ENCODE measurements around the gene UTS2B.

The UTS2B gene

GRCh38 chr3:191328383-191328961 lies 1.9 kb downstream of the UTS2B start:
- DNase-seq (ENCODE audit: extremely low spot score, insufficient read length, low read depth) (no peak), FAIRE-seq (peak; percentile 26)

GRCh38 chr3:191327526-191327925 lies 2.8 kb downstream of the UTS2B start:
- DNase-seq (ENCODE audit: extremely low spot score, insufficient read length, low read depth): no peak
- no peak for FAIRE-seq

- DNase-seq (ENCODE audit: extremely low spot score, insufficient read length, low read depth) (no peak), FAIRE-seq (no peak)
Measured at GRCh38 chr3:191324936-191325335, 5.4 kb downstream of the UTS2B start.

- FAIRE-seq (no peak), DNase-seq (ENCODE audit: extremely low spot score, insufficient read length, low read depth) (no peak)
Measured at GRCh38 chr3:191321019-191321767, 9.1 kb downstream of the UTS2B start.

GRCh38 chr3:191320316-191320715 lies 10.0 kb downstream of the UTS2B start:
- FAIRE-seq (no peak), DNase-seq (ENCODE audit: extremely low spot score, insufficient read length, low read depth) (no peak)

GRCh38 chr3:191316876-191317603 lies 13.3 kb downstream of the UTS2B start:
- DNase-seq (ENCODE audit: extremely low spot score, insufficient read length, low read depth) (no peak), FAIRE-seq (no peak)

GRCh38 chr3:191314109-191314728 lies 16.1 kb downstream of the UTS2B start:
- DNase-seq (ENCODE audit: extremely low spot score, insufficient read length, low read depth) (no peak), FAIRE-seq (no peak)

GRCh38 chr3:191313296-191313695 lies 17.0 kb downstream of the UTS2B start:
- no peak for FAIRE-seq

GRCh38 chr3:191307341-191307740 lies 23.0 kb downstream of the UTS2B start:
- FAIRE-seq (no peak), DNase-seq (ENCODE audit: extremely low spot score, insufficient read length, low read depth) (no peak)

More at GRCh38 chr3:191313296-191313695, 17.0 kb downstream of the UTS2B start:
- no peak for DNase-seq (ENCODE audit: extremely low spot score, insufficient read length, low read depth)

GRCh38 chr3:191306428-191306827 lies 23.9 kb downstream of the UTS2B start:
- no peak for FAIRE-seq

GRCh38 chr3:191303596-191303995 lies 26.7 kb downstream of the UTS2B start:
- DNase-seq (ENCODE audit: extremely low spot score, insufficient read length, low read depth): no peak
- no peak for FAIRE-seq

More at GRCh38 chr3:191306428-191306827, 23.9 kb downstream of the UTS2B start:
- DNase-seq (ENCODE audit: extremely low spot score, insufficient read length, low read depth): no peak

- DNase-seq (ENCODE audit: extremely low spot score, insufficient read length, low read depth): no peak
- FAIRE-seq: no peak
Measured at GRCh38 chr3:191302451-191302850, 27.9 kb downstream of the UTS2B start.

GRCh38 chr3:191301782-191302411 lies 28.4 kb downstream of the UTS2B start:
- peak; percentile 29 for FAIRE-seq
- no peak for DNase-seq (ENCODE audit: extremely low spot score, insufficient read length, low read depth)

GRCh38 chr3:191301017-191301416 lies 29.3 kb downstream of the UTS2B start:
- DNase-seq (ENCODE audit: extremely low spot score, insufficient read length, low read depth): peak; percentile 26
- peak; percentile 97 for FAIRE-seq

- no peak for FAIRE-seq
Measured at GRCh38 chr3:191300422-191300821, 29.9 kb downstream of the UTS2B start.

GRCh38 chr3:191298846-191299245 lies 31.5 kb downstream of the UTS2B start:
- no peak for FAIRE-seq
- no peak for DNase-seq (ENCODE audit: extremely low spot score, insufficient read length, low read depth)

More at GRCh38 chr3:191300422-191300821, 29.9 kb downstream of the UTS2B start:
- no peak for DNase-seq (ENCODE audit: extremely low spot score, insufficient read length, low read depth)

GRCh38 chr3:191296041-191296541 lies 34.2 kb downstream of the UTS2B start:
- peak; percentile 98 for FAIRE-seq
- DNase-seq (ENCODE audit: extremely low spot score, insufficient read length, low read depth): peak; percentile 22

- DNase-seq (ENCODE audit: extremely low spot score, insufficient read length, low read depth): no peak
- no peak for FAIRE-seq
Measured at GRCh38 chr3:191294291-191294690, 36.0 kb downstream of the UTS2B start.

- DNase-seq (ENCODE audit: extremely low spot score, insufficient read length, low read depth) (no peak), FAIRE-seq (peak; percentile 69)
Measured at GRCh38 chr3:191292243-191293015, 37.9 kb downstream of the UTS2B start.

All from GM18507 (cell line).